ENCODE data around the gene UBE2S. TPM values are rescaled to one million over a fixed set of nuclear protein-coding genes. Genes with fewer than 3 reads are reported as not detected.
A peak's percentile ranks its signal among the peaks of the same experiment; 100 is the strongest.
"Not testable (repeated sequence)": the region's sequence is repeated elsewhere in the genome, so short reads cannot be mapped to it uniquely, and the experiment has no call there.

The UBE2S gene
- total RNA-seq, 1 donor from 2014 or later: 28.9 TPM

DNA sequence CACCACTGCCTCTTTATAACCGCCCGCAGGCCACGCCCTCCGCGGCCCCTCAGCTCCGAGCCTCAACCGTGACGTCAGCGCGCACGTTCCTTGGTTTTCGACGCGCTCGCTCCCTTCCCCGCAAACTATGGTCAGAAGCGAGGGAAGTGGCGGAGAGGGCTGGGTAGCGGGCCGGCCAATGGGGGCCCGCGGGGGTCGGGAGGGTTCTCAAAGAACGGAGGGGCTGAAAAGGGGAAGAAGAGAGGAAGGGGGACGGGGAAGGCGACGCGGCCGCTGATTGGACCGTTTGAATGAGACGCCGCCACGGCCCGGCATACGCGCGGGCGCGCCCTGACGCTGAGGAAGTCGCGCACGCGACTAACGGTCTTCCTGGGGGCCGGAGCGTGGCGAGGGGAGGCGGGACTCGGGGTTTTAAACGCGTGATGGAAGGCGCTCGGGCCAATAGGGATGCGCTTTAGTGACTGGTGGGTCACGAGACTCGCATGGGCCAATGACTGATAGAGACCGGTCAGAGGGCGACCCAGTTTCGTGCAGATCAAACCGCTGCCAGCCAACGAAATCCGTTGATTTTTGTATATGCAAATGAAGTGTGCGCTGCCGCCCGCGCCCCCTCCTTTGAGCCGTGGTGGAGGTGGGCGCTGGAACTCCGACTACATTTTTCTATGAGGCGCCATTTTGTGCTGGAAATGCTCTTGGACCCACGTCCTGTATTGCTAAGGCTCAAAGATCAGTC lies 378 bp upstream of the UBE2S start:
- DNase-seq (ENCODE audit: low spot score in 2 of 2): peak; percentile 99
- FAIRE-seq: peak; percentile 33

DNA sequence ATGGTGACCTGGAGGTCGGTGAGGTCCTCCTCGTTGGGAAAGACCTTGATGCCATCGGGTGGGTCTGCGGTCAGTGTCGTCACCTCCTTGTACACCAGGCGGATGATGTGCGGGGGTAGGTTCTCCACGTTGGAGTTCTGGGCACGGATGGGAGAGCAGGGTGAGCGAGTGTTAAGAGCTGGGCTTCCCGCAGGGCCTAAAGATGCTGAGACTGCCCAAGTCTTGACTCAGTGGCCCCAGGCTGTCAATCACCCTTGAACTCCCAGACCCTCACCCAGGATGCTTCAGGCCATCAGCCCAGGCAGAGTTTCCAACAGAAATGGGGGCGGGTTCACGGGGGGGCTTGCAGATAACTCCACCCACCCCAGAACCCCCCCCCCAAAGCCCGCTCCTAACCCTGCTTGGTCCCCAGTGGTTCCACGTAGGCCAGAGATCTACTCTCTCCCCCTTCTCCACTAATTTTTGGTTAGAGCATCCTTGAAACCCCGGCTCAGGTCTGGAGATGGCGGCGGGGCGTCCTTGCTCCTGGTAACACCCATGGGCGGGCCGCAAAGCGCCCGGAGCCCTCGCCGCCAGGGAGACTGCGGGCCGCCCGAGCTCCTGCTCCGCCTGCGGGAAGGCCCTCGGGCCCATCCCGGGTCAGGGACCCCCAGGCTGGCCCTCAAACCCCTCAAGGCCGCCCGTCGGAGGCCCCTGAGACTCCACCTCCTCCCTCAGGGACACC lies 600 bp downstream of the UBE2S start:
- FAIRE-seq (no peak), DNase-seq (ENCODE audit: low spot score in 2 of 2) (no peak)

GRCh38 chr19:55406091-55406825 lies 1.3 kb downstream of the UBE2S start:
- DNase-seq (ENCODE audit: low spot score in 2 of 2) (no peak), FAIRE-seq (no peak)

DNA sequence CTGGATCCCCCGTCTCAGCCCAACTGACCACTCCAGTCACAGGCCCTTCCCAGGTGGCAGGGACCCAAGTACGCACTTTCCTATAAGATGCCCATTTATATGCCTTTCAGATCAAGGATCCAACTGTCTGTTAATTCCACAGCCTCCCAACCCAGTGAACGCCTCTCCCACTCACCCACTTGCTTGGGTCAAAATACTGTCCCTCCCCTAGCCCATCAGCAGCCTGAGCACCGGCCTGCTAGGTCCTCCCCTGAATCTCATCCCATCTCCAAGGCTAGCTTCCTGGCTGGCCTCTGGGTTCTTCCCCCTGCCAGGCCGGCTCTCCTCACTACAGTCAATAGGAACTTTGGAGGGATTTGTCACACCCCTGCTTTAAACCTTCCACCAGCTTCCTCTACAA lies 1.9 kb downstream of the UBE2S start:
- FAIRE-seq (no peak), DNase-seq (ENCODE audit: low spot score in 2 of 2) (no peak)

DNA sequence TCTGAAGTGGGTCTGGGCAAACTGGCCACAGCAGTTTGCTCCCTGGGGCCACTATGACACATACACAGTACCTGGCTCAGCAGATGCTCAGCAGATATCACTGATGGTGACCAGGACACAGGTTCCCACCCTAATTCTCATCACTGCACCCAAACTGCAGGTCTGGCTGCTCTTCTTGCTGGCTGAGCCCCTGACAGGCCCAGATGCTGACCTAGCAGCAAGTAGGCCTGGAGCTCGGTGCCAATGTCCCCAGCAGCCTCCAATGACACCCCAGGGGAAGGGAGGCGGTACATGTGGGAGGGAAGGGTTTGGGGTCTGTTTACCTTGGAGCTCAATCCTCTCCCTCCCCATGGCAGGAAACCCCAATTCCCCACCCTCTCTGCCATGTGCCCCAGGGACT lies 5.1 kb downstream of the UBE2S start:
- FAIRE-seq (no peak), DNase-seq (ENCODE audit: low spot score in 2 of 2) (no peak)

GRCh38 chr19:55401390-55401789 lies 6.2 kb downstream of the UBE2S start:
- not testable (repeated sequence) for FAIRE-seq; DNase-seq (ENCODE audit: low spot score in 2 of 2)

DNA sequence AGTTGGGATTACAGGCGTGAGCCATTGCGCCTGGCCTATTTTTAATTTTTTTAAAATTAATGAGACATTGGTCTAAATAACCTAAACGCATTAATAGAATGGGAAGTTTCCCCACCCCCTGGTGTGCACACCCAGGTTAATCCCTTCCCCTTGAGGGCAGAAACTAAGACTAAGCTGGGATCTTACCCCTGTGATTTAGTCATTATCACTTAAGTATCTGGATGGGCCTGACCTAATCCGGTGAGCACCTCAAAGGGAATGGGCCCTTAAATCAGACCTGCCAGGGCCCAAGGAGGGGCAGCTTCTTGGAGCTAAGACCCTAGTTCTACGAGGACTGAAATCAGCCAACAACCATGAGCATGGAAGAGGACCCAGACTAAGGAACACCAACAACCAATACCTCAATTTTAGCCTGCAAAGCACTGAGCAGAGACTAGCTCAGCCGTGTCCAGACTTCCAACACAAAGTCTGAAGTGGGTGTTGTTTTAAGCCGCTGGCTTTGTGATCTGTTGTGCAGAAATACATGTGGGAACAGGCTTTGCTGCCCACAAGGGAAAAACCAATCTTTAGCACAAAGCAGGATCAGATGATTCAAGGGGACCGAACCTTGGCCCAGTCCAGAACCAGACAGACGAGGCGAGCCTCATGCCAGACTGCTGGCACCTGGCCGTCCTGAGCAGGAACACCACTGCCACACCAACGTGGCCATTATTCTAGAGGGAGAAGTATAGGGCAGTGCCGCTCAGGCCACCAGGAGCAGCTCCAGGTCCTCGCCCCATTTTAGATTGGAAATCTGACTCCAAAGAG lies 7.1 kb downstream of the UBE2S start:
- no peak for DNase-seq (ENCODE audit: low spot score in 2 of 2)
- FAIRE-seq: no peak

DNA sequence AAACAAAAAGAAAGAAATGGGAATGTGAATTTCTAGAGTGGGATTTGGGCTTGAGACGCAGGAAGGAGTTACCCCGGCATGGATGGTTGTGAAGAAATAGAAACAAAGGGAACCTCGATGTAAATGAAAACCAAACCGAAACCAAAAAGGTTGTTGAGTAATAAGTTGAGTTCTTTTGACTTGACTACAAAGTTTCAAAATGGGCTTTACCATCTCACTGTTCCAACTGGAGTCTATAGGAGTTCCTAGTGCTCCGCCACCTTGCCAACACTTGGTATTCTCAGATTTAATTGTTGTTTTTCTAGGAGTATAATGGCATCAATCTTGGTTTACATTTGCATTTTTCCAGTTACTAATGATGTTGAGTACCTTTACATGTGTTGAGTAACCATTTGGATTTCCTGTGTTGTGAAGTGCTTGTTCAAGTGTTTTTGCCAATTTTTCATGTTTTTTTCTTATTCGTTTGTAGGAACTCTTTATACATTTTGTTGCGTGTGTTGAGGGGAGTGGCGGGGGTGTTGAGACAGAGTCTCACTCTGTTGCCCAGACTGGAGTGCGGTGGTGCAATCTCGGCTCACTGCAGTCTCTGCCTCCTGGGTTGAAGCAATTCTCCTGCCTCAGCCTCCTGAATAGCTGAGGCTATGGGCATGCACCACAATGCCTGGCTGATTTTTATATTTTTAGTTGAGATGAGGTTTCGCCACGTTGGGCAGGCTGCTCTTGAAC lies 9.2 kb downstream of the UBE2S start:
- no peak for DNase-seq (ENCODE audit: low spot score in 2 of 2)
- no peak for FAIRE-seq

DNA sequence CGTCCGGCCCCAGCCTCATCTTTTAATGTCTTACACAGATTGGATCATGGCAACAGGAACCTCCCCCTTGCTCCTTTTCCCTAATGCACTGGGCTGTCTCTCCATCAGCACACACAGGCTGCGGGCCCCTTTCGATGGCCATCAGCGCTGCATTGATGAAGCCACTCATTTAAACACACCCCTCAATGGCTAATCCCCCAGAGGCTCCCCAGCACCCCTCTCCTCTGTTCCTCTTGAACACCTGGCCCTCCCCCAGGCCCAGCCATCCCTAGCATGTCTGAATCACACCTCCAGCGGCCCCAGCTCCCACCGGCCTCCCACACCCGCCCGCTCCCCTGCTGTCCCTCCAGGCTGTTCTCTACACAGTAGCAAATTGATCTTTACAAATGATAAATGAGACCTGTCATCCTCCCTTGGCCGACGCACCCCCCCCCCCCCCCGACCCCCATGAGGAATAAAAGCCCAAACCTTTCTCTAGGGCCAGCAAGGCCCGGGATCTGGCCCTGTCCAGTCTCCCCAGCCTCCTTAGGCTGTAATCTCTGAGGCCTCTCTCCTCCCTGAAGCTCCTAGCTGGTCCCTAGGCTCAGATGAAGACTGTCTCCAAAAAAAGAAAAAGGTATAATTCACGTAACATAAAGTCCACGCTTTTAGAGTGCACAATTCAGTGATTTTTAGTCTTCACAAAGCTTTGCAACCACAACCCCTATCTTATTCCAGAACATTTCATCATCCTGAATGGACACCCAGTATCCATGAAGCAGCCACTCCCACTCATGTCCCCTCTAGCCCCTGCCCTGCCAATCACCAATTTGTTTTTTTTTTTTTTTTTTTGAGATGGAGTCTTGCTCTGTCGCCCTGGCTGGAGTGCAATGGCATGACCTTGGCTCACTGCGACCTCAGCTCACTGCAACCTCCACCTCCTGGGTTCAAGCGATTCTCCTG lies 14.5 kb downstream of the UBE2S start:
- no peak for DNase-seq (ENCODE audit: low spot score in 2 of 2)
- FAIRE-seq: no peak

DNA sequence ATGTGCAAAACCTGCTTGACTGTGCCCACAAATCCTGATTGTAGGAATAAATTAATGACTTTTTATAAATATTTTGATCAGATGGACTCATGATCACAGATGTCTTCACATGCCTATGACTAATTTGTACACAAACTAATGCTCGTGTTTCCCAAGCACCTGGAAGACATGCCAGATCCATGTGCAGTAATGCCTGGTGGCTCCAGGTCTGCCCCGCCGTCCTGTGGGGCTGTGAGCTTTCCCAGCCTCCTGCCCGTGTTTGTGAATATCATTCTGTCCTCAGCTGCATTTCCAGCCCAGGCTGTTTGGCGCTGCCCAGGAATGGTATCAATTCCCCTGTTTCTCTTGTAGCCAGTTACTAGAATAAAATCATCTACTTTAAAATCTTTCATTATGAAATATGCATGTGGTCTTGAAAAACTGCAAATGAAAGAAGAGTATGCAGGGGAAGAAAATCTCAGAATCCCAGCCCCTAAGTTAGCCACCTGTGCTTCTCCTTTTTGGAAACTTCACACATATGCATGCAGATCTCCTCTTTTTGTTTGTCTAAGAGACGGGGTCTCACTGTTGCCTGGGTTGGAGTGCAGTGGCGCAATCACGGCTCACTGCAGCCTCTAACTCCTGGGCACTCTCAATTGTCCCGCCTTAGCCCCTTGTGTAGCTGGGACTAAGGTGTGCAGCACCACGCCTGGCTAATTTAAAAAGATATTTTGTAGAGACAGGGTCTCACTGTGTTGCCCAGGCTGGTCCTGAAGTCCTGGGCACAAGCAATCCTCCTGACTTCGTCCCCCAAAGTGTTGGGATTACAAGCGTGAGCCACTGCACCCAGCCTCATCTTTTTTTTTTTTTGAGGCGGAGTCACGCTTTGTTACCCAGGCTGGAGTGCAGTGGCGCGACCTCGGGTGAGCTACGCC lies 15.6 kb downstream of the UBE2S start:
- FAIRE-seq (no peak), DNase-seq (ENCODE audit: low spot score in 2 of 2) (no peak)

DNA sequence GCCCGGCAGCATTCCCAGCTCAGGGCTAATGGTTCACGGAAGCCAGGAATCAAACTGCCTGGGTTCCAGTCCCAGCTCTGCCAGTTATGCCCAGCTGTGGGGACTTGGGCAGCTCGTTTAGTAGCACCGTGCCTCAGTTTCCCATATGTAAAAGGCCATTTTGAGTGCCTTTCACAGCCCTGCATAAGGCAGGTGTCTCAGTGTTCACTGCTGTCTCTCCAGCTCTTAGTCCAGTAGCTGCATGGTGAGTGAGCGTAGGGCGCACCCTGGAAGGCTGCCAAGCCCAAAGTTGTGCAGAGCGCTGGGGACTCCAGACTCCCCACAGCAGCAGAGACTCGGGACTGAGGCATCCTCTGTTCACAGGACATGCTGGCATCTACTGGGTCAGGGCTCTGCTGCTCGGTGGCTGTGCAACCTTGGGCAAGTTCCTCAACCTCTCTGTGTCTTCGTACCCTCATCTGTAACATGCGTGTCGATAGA lies 16.4 kb downstream of the UBE2S start:
- DNase-seq (ENCODE audit: low spot score in 2 of 2) (no peak), FAIRE-seq (no peak)

DNA sequence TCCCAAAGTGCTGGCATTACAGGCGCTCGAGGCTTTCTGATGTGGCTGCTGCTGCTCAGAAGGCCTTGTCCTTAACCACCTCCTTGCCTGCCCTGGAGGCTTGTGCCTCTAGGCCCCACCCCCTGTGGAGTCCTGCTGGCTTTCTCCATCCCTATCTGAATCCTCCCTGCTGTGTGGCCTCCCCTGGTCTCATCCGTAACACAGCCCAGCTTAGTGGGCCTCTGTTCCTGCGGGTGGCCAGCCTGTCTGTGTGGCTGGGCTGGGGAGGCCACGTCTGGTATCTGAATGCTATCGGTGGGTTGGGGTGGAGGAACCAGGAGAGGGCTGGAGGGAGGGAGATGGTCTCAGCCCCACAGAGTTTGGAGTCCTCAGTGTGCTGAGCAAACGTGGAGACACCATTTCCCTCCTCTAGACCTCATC lies 17.1 kb downstream of the UBE2S start:
- FAIRE-seq: no peak
- DNase-seq (ENCODE audit: low spot score in 2 of 2): no peak

GRCh38 chr19:55389386-55390317 lies 17.9 kb downstream of the UBE2S start:
- FAIRE-seq (no peak), DNase-seq (ENCODE audit: low spot score in 2 of 2) (no peak)

DNA sequence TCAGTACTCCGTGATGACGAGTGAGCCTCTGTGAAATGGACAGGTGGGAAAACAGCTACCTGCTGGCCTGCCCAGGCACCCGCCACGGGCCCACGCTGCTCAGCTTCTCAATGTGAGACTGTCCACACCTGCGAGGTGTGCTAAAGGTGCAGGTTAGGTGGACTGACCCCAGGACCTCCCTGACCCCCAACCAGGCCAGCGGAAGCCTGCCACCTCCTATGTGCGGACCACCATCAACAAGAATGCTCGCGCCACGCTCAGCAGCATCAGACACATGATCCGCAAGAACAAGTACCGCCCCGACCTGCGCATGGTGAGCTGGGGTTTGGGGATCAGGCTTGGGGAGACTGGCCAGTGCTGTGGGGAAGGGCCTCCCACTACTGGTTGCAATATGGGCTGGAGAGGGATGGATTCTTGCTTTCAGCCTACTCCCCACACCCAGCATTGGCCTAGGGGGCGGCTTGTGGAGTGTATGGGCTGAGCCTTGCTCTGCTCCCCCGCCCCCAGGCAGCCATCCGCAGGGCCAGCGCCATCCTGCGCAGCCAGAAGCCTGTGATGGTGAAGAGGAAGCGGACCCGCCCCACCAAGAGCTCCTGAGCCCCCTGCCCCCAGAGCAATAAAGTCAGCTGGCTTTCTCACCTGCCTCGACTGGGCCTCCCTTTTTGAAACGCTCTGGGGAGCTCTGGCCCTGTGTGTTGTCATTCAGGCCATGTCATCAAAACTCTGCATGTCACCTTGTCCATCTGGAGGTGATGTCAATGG lies 19.7 kb downstream of the UBE2S start:
- FAIRE-seq: no peak
- DNase-seq (ENCODE audit: low spot score in 2 of 2): no peak

DNA sequence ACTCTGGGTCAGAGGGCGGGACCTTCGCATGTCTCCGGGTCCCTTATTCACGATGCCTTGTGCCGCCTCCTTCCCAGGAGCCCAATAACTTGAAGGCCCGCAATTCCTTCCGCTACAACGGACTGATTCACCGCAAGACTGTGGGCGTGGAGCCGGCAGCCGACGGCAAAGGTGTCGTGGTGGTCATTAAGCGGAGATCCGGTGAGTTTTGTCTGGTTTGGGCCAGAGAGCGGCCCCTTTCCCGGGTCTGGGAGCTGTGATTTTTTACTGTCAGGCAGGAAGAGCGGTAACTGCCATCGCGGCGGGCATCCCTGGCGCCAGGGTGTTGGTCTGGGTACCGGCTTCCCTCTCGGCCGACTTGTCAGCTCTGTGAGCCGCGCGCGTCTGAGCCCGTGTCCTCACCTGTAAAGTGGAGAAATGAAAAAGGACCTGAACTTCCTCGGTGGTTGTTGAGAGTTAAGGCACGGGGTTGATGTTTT lies 21.1 kb downstream of the UBE2S start:
- DNase-seq (ENCODE audit: low spot score in 2 of 2) (no peak), FAIRE-seq (no peak)
